Neural cell (in vitro differentiated cells): ENCODE data around the gene RIPOR2.

Source experiments
- CTCF ChIP-seq: fragments of 450-650 bp; IDR thresholded peaks from 2 replicates; pipeline ENCODE4 v1.5.1; 2014; ENCODE audit warnings: antibody characterized with exemption, mild to moderate bottlenecking, moderate library complexity; ENCODE audit not compliant: poor library complexity, severe bottlenecking
- EP300 ChIP-seq: fragments of 450-650 bp; conservative IDR thresholded peaks from 2 replicates; pipeline ENCODE4 v1.6.1; 2014; ENCODE audit warnings: antibody characterized with exemption, mild to moderate bottlenecking, moderate library complexity; ENCODE audit not compliant: poor library complexity, severe bottlenecking
- EZH2 ChIP-seq: fragments of 200-600, 300-800 bp; shearing (Covaris generic), sonication (generic); IDR thresholded peaks from 2 replicates; pipeline ENCODE4 v1.6.1; 2014; ENCODE audit warnings: antibody characterized with exemption, low read length, borderline replicate concordance, mild to moderate bottlenecking; ENCODE audit not compliant: insufficient read depth, poor library complexity, severe bottlenecking
- POLR2AphosphoS5 ChIP-seq: IDR thresholded peaks from 2 replicates; pipeline ENCODE4 v1.6.1; 2012
- REST ChIP-seq: IDR thresholded peaks from 2 replicates; pipeline ENCODE4 v1.6.1; 2012; ENCODE audit warnings: borderline replicate concordance
- SMC3 ChIP-seq: fragments of 450-650 bp; conservative IDR thresholded peaks from 2 replicates; pipeline ENCODE4 v1.6.1; 2014; ENCODE audit warnings: antibody characterized with exemption, mild to moderate bottlenecking, moderate library complexity; ENCODE audit not compliant: poor library complexity

GRCh38 chr6:24827162-24827561 lies 108.6 kb downstream of the RIPOR2 start:
- TF ChIP-seq CTCF (no peak), POLR2AphosphoS5 (no peak), REST (no peak), EZH2 (no peak), SMC3 (no peak), EP300 (no peak)
